ENCODE measurements around the gene IFIT1. TPM values are rescaled to one million over a fixed set of nuclear protein-coding genes. Genes with fewer than 3 reads are reported as not detected.

The IFIT1 gene
- polyA plus RNA-seq, 1 donor from 2014 or later = not detected

DNA sequence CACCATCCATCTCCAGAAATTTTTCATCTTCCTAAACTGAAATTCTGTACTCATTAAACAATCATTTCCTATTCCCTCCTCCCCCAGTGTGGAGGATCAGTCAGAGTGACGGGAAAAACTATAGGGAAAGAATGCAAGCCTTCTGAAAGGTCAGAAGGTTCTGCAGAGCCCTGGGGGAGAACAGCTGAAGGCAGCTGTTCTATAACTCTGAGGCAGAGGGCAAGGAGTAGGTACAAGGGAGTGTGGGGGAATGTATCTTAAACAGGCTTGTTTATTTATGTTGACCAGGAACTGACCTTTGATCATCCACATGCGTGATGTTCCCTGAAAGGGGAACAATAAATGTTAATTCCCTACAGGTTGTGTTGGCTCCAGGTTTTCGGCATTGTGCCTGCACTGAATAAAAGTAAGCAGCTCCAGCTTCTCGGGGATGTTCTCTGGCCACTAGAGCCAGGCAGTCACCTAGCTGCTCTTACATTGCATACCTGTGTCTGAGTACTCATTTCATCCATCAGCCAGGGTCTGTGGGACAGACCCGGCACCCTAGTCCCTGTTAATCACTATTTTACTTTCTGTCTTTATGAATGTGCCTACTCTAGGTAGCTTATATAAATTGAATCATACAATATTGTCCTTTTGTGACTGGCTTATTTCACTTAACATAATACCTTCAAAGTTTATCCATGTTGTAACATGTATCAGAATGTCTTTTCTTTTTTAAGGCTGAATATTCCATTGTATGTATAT is 5.8 kb downstream of the IFIT1 start:
- Histone ChIP-seq H3K4me3 (ENCODE audit: low read length) (no peak overlapping the region), H2AFZ (ENCODE audit: low read depth, low read length) (no peak overlapping the region), H3K9ac (ENCODE audit: low read length) (no peak overlapping the region), H3K4me2 (ENCODE audit: low read length) (no peak overlapping the region), H3F3A (ENCODE audit: insufficient read depth, low read length, poor library complexity, severe bottlenecking) (no peaks in the 10 kb centered on the region), H3K9me3 (ENCODE audit: low read length) (no peaks in the 10 kb centered on the region), H4K20me1 (ENCODE audit: insufficient read depth) (no peaks in the 10 kb centered on the region), H3K79me2 (replicated peaks; ENCODE audit: insufficient read depth, low read length) (no peaks in the 10 kb centered on the region), H3K9me2 (ENCODE audit: insufficient read depth, low read length) (no peaks in the 10 kb centered on the region), H3K36me3 (ENCODE audit: insufficient read depth, low read length) (no peaks in the 10 kb centered on the region), H3K27me3 (ENCODE audit: insufficient read depth, low read depth, low read length) (no peaks in the 10 kb centered on the region), H3K27ac (ENCODE audit: low read length) (no peak overlapping the region)
- TF ChIP-seq SMC3 (conservative IDR thresholded peaks at IDR 0.05; ENCODE audit: poor library complexity) (no peak), RAD21 (conservative IDR thresholded peaks at IDR 0.05) (no peak), MXI1 (conservative IDR thresholded peaks at IDR 0.05; ENCODE audit: poor library complexity, severe bottlenecking) (no peak), CTCF (IDR thresholded peaks at IDR 0.05; ENCODE audit: poor library complexity, severe bottlenecking) (no peak), POLR2AphosphoS5 (IDR thresholded peaks at IDR 0.05) (no peak), TAF1 (IDR thresholded peaks at IDR 0.05; ENCODE audit: low read depth) (no peak), EZH2 (IDR thresholded peaks at IDR 0.05; ENCODE audit: borderline replicate concordance, insufficient read depth, low read length, poor library complexity, severe bottlenecking) (no peak), EP300 (conservative IDR thresholded peaks at IDR 0.05; ENCODE audit: poor library complexity, severe bottlenecking) (no peak)
- TF ChIP-seq, protein P1, sequence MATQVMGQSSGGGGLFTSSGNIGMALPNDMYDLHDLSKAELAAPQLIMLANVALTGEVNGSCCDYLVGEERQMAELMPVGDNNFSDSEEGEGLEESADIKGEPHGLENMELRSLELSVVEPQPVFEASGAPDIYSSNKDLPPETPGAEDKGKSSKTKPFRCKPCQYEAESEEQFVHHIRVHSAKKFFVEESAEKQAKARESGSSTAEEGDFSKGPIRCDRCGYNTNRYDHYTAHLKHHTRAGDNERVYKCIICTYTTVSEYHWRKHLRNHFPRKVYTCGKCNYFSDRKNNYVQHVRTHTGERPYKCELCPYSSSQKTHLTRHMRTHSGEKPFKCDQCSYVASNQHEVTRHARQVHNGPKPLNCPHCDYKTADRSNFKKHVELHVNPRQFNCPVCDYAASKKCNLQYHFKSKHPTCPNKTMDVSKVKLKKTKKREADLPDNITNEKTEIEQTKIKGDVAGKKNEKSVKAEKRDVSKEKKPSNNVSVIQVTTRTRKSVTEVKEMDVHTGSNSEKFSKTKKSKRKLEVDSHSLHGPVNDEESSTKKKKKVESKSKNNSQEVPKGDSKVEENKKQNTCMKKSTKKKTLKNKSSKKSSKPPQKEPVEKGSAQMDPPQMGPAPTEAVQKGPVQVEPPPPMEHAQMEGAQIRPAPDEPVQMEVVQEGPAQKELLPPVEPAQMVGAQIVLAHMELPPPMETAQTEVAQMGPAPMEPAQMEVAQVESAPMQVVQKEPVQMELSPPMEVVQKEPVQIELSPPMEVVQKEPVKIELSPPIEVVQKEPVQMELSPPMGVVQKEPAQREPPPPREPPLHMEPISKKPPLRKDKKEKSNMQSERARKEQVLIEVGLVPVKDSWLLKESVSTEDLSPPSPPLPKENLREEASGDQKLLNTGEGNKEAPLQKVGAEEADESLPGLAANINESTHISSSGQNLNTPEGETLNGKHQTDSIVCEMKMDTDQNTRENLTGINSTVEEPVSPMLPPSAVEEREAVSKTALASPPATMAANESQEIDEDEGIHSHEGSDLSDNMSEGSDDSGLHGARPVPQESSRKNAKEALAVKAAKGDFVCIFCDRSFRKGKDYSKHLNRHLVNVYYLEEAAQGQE (IDR thresholded peaks at IDR 0.05; ENCODE audit: borderline replicate concordance) = no peak

GRCh38 chr10:89399956-89400355 is 7.5 kb downstream of the IFIT1 start:
- TF ChIP-seq SMC3 (conservative IDR thresholded peaks at IDR 0.05; ENCODE audit: poor library complexity) (no peak), EP300 (conservative IDR thresholded peaks at IDR 0.05; ENCODE audit: poor library complexity, severe bottlenecking) (no peak), CTCF (IDR thresholded peaks at IDR 0.05; ENCODE audit: poor library complexity, severe bottlenecking) (no peak), POLR2AphosphoS5 (IDR thresholded peaks at IDR 0.05) (no peak), TAF1 (IDR thresholded peaks at IDR 0.05; ENCODE audit: low read depth) (no peak), MXI1 (conservative IDR thresholded peaks at IDR 0.05; ENCODE audit: poor library complexity, severe bottlenecking) (no peak), RAD21 (conservative IDR thresholded peaks at IDR 0.05) (no peak), EZH2 (IDR thresholded peaks at IDR 0.05; ENCODE audit: borderline replicate concordance, insufficient read depth, low read length, poor library complexity, severe bottlenecking) (no peak)
- TF ChIP-seq, protein P1 (IDR thresholded peaks at IDR 0.05; ENCODE audit: borderline replicate concordance) = no peak
- Histone ChIP-seq H2AFZ (ENCODE audit: low read depth, low read length) (no peak overlapping the region), H3K36me3 (ENCODE audit: insufficient read depth, low read length) (no peaks in the 10 kb centered on the region), H3K27me3 (ENCODE audit: insufficient read depth, low read depth, low read length) (no peaks in the 10 kb centered on the region), H3K4me2 (ENCODE audit: low read length) (no peak overlapping the region), H3K9me2 (ENCODE audit: insufficient read depth, low read length) (no peaks in the 10 kb centered on the region), H3F3A (ENCODE audit: insufficient read depth, low read length, poor library complexity, severe bottlenecking) (no peaks in the 10 kb centered on the region), H3K4me3 (ENCODE audit: low read length) (no peak overlapping the region), H3K79me2 (replicated peaks; ENCODE audit: insufficient read depth, low read length) (no peaks in the 10 kb centered on the region), H3K9ac (ENCODE audit: low read length) (no peak overlapping the region), H4K20me1 (ENCODE audit: insufficient read depth) (no peaks in the 10 kb centered on the region), H3K9me3 (ENCODE audit: low read length) (no peaks in the 10 kb centered on the region), H3K27ac (ENCODE audit: low read length) (no peak overlapping the region)

Data from neural cell (in vitro differentiated cells).